Measurements from ENCODE around the gene DPYD. TPM values are rescaled to one million over a fixed set of nuclear protein-coding genes. Genes with fewer than 3 reads are reported as not detected.
"Not testable (repeated sequence)": the region's sequence is repeated elsewhere in the genome, so short reads cannot be mapped to it uniquely, and the experiment has no call there.

Gene DPYD
- total RNA-seq, 1 donor: 81.9 TPM

DNA sequence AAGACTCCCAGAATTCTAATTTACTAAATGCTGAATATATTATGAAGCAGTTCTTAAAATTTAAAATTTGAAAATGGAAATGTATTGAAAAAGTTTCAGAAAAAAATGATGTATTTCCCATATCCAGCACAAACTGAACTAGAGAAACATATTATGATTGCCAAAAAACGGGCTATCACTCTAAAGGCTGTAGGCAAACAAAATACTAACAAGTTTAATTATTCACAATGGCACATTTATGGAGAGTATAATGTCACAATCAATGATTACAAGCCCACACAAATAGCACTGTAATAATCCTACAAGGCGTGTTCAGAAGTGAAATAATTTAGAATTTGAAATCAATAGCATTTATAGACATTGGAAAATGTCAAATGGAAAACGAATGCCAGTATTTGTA is 667.9 kb downstream of the DPYD start:
- H3K4me3 ChIP-seq (ENCODE audit: low read depth, low read length): no peak overlapping the region
- TF ChIP-seq CTCF (IDR thresholded peaks at IDR 0.05; ENCODE audit: insufficient read depth, low read length): no peak
- DNase-seq (ENCODE audit: low read depth): no peak

DNA sequence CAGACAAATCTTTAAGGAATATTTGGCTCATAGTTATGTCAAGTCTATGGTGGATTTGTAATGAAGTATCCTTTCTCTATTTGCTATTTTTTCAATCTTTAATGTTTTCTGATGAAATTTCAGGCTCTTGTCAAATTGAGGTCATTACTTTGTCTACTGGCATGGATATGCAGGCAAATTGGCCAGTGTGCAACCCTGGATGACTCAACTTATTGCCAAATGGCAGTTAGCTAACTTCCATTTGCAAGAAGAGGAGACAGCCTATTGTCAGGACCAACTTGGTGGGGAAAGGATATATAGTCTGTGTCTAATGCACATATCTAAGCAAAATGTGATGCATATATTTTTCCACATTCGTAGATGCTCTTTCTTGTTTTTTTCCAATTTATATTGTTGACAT is 668.8 kb downstream of the DPYD start:
- H3K4me3 ChIP-seq (ENCODE audit: low read depth, low read length): no peak overlapping the region
- DNase-seq (ENCODE audit: low read depth): peak; percentile 94
- TF ChIP-seq CTCF (IDR thresholded peaks at IDR 0.05; ENCODE audit: insufficient read depth, low read length): no peak

DNA sequence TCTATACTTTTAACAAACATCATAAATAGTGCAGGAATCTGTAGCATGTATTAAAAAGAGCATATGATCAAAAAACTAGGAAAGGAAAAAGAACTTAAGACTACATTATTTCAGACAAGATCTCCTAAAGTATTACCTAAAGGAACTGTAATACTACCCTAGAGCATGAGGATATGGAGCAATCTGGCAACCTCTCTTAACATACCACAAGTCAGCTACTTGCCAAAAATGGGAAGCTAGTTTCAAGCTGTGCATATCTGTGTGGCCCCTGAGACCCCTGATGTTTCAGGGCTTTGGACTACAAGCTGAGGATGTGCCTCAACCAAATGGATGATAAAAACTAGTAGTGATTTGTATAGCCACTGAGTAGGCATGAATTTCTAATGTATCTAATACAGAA is 673.6 kb downstream of the DPYD start:
- DNase-seq (ENCODE audit: low read depth): peak; percentile 86
- no peak overlapping the region for H3K4me3 ChIP-seq (ENCODE audit: low read depth, low read length)
- no peak for TF ChIP-seq CTCF (IDR thresholded peaks at IDR 0.05; ENCODE audit: insufficient read depth, low read length)

GRCh38 chr1:97245682-97246081 is 675.2 kb downstream of the DPYD start:
- H3K4me3 ChIP-seq (ENCODE audit: low read depth, low read length): peak overlapping the region; percentile 4
- DNase-seq (ENCODE audit: low read depth): peak; percentile 62
- no peak for TF ChIP-seq CTCF (IDR thresholded peaks at IDR 0.05; ENCODE audit: insufficient read depth, low read length)

DNA sequence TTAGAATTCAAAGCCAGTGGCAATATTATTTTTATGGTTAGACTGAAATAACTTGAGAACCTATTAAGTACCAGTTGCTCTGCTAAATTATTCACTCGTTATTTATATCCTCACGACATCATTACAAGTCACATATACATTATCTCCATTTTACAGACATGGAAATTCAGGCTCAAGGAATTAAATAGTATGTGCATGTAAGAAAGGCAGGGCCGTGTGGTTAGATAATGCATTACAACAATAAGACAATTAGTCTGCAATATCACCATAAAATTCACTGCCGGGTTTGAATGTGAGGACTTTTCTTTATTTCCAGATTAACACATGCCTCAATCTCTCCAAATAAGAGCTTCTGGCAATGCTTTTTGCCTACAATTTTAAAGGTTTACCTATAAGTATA is 675.8 kb downstream of the DPYD start:
- TF ChIP-seq CTCF (IDR thresholded peaks at IDR 0.05; ENCODE audit: insufficient read depth, low read length): peak; percentile 32
- peak; percentile 29 for DNase-seq (ENCODE audit: low read depth)
- H3K4me3 ChIP-seq (ENCODE audit: low read depth, low read length): no peak overlapping the region

DNA sequence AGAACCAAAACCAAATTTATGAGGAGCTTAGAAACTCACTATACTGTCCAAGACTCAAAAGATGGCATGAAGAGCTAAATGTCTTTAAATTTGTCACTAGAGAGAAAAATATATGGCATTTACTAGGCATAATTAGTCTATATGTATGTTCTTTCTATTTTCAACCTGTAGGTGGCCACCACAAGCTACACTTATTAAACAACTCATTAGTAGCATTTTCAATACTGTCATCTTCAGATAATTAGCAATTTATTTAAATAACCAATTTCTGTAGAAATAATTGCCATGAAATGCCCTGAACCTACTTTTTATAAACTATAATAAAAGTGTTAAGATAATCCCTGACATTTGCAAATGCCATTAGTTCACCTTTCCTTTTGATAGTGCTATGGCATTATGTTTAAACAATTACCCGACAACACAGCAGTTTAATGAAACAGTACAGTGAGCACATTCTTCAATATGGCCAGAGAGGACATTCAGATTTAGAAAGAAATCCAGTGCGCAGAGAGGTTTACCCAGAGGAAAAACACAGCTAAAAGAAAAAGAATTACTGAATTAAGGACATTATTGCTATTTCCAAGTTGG is 676.8 kb downstream of the DPYD start:
- no peak overlapping the region for H3K4me3 ChIP-seq (ENCODE audit: low read depth, low read length)
- peak; percentile 54 for TF ChIP-seq CTCF (IDR thresholded peaks at IDR 0.05; ENCODE audit: insufficient read depth, low read length)
- peak; percentile 40 for DNase-seq (ENCODE audit: low read depth)

- no peak for TF ChIP-seq CTCF (IDR thresholded peaks at IDR 0.05; ENCODE audit: insufficient read depth, low read length)
- H3K4me3 ChIP-seq (ENCODE audit: low read depth, low read length): no peak overlapping the region
- no peak for DNase-seq (ENCODE audit: low read depth)
Observed at GRCh38 chr1:97238816-97239215, 682.0 kb downstream of the DPYD start.

- H3K4me3 ChIP-seq (ENCODE audit: low read depth, low read length): not testable (repeated sequence)
Observed at GRCh38 chr1:97231354-97231753, 689.5 kb downstream of the DPYD start.

More at GRCh38 chr1:97231354-97231753, 689.5 kb downstream of the DPYD start:
- not testable (repeated sequence) for DNase-seq (ENCODE audit: low read depth)
